Hepatocyte (in vitro differentiated cells): ENCODE data around the gene ASF1B. TPM values are rescaled to one million over a fixed set of nuclear protein-coding genes. Genes with fewer than 3 reads are reported as not detected.

Experiments used
- DNase-seq: peaks from one replicate; pipeline ENCODE4 v3.0.0-alpha.2; 2016; ENCODE audit warnings: low spot score
- H2AFZ ChIP-seq: fragments of 200-600 bp; sonication (generic); 2 replicates; pipeline ENCODE4 v1.6.0; 2016; ENCODE audit warnings: antibody characterized with exemption, mild to moderate bottlenecking
- H3K27ac ChIP-seq: fragments of 200-600 bp; sonication (generic); 2 replicates; pipeline ENCODE4 v1.5.1; 2016; ENCODE audit warnings: mild to moderate bottlenecking
- H3K27me3 ChIP-seq: fragments of 200-600 bp; sonication (generic); 2 replicates; pipeline ENCODE4 v1.6.1; 2016
- H3K36me3 ChIP-seq: fragments of 200-600 bp; sonication (generic); replicated peaks from 2 replicates; pipeline ENCODE4 v1.5.1; 2016; ENCODE audit warnings: low read depth; ENCODE audit not compliant: insufficient read depth
- H3K4me1 ChIP-seq: fragments of 200-600 bp; sonication (generic); 2 replicates; pipeline ENCODE4 v1.5.1; 2016; ENCODE audit warnings: mild to moderate bottlenecking, moderate library complexity; ENCODE audit not compliant: insufficient read depth
- H3K4me2 ChIP-seq: fragments of 200-600 bp; sonication (generic); 2 replicates; pipeline ENCODE4 v1.6.0; 2016
- H3K4me3 ChIP-seq: fragments of 200-600 bp; sonication (generic); 2 replicates; pipeline ENCODE4 v1.5.1; 2016; ENCODE audit warnings: mild to moderate bottlenecking
- H3K79me2 ChIP-seq: fragments of 200-600 bp; sonication (generic); 2 replicates; pipeline ENCODE4 v1.6.0; 2017; ENCODE audit warnings: mild to moderate bottlenecking
- H3K9me2 ChIP-seq: fragments of 200-600 bp; sonication (generic); replicated peaks from 2 replicates; pipeline ENCODE4 v1.6.0; 2017; ENCODE audit warnings: mild to moderate bottlenecking; ENCODE audit not compliant: insufficient read depth
- H3K9me3 ChIP-seq: fragments of 200-600 bp; sonication (generic); 2 replicates; pipeline ENCODE4 v1.5.1; 2016; ENCODE audit warnings: low read depth, mild to moderate bottlenecking
- H4K20me1 ChIP-seq: fragments of 200-600 bp; sonication (generic); 2 replicates; pipeline ENCODE4 v1.6.0; 2016; ENCODE audit warnings: mild to moderate bottlenecking; ENCODE audit not compliant: insufficient read depth, poor library complexity, severe bottlenecking
- CTCF ChIP-seq: fragments of 200-600 bp; sonication (generic); IDR thresholded peaks from 2 replicates; pipeline ENCODE4 v1.5.1; 2016; ENCODE audit warnings: antibody characterized with exemption, mild to moderate bottlenecking; ENCODE audit not compliant: poor library complexity
- EZH2 ChIP-seq: fragments of 200-600 bp; sonication (generic); IDR thresholded peaks from 2 replicates; pipeline ENCODE4 v1.6.1; 2016; ENCODE audit warnings: antibody characterized with exemption, mild to moderate bottlenecking, borderline replicate concordance
- EZH2phosphoT487 ChIP-seq: fragments of 200-600 bp; sonication (generic); IDR thresholded peaks from one replicate; pipeline ENCODE4 v1.6.1; 2018; ENCODE audit warnings: antibody characterized with exemption, mild to moderate bottlenecking, low read depth, moderate library complexity; ENCODE audit not compliant: unreplicated experiment, severe bottlenecking
- WGBS: methylation state at CpG from one replicate; pipeline ENCODE4 v1.1.6; 2016; ENCODE audit warnings: low lambda C conversion rate; ENCODE audit errors: missing lambda C conversion rate; 5-methylcytosine and 5-hydroxymethylcytosine counted together
- polyA plus RNA-seq: library from polyadenylated mRNA; unstranded; fragments of >200 nt; fragmentation: Nextera tagmentation; extraction: Ambion mirVana; gene quantifications from 2 replicates; pipeline ENCODE4 v1.2.1, GENCODE V29; 2016
- total RNA-seq: library from RNA; depleted of rRNA; stranded (reverse); fragments of >200 nt; gene quantifications from 2 replicates; pipeline ENCODE4 v1.2.3, GENCODE V29; 2014

ASF1B gene
- total and polyA plus RNA-seq, 2 experiments from 2014 or later = 5.1 to 12.4 TPM

DNA sequence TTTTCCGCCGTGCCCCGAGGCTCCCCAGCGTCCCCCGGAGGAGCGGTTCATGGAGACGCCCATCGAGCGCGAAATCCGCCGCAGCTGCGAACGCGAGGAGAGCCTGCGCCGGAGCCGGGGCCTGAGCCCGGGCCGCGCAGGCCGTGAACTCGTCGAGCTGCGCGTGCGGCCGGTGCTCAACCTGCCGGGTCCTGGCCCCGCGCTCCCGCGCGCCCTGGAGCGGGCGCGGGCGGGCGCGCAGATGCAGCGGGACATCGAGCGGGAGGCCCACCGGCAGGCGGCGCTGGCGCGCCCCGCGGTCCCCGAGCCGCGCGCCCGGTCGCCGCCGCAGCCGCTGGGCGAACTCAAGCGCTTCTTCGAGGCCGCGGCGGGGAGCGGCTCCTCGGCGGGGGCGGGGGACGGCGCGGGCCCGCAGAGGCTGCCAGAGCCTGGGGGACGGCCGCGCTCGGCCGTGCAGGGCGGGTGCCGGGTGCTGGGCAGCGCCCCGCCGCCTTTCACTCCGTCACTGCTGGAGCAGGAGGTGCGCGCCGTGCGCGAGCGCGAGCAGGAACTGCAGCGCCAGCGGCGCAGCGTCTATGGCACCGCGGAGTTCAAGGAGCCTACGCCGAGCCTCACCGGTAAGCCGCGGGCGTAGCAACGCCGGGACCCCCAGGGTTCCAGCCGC, 63.0 kb downstream of the ASF1B start:
- H3K4me1 ChIP-seq = peaks cover 14% of the 10 kb centered on the region
- H3K79me2 ChIP-seq = peaks cover 22% of the 10 kb centered on the region
- peak; percentile 91 for DNase-seq
- no peaks in the 10 kb centered on the region for H3K9me2 ChIP-seq
- H3K4me2 ChIP-seq = peak overlapping the region; percentile 99
- peak overlapping the region; percentile 85 for H3K27ac ChIP-seq
- H3K9me3 ChIP-seq = no peaks in the 10 kb centered on the region
- peak overlapping the region; percentile 76 for H2AFZ ChIP-seq
- no peaks in the 10 kb centered on the region for H3K27me3 ChIP-seq
- peak overlapping the region; percentile 96 for H3K4me3 ChIP-seq
- TF ChIP-seq CTCF (no peak), EZH2 (no peak), EZH2phosphoT487 (no peak)
- H3K36me3 ChIP-seq = no peaks in the 10 kb centered on the region
- WGBS = 2% methylated on average over 50 of the region's 106 CpGs
- H4K20me1 ChIP-seq = no peaks in the 10 kb centered on the region

- Histone ChIP-seq H3K9me3 (no peaks in the 10 kb centered on the region), H4K20me1 (no peaks in the 10 kb centered on the region), H3K9me2 (no peaks in the 10 kb centered on the region), H3K27ac (peak within 1 kb of the TSS; percentile 85), H2AFZ (peak within 1 kb of the TSS; percentile 76), H3K4me3 (peak within 1 kb of the TSS; percentile 96), H3K27me3 (no peaks in the 10 kb centered on the region), H3K79me2 (peaks cover 22% of the 10 kb centered on the region), H3K4me2 (peak within 1 kb of the TSS; percentile 99), H3K36me3 (no peaks in the 10 kb centered on the region), H3K4me1 (peaks cover 14% of the 10 kb centered on the region)
- peak; percentile 82 for DNase-seq
- TF ChIP-seq EZH2phosphoT487 = no peak
- no peak for TF ChIP-seq EZH2
- TF ChIP-seq CTCF = no peak
- 4% methylated on average over 34 of the region's 51 CpGs for WGBS
These were observed 63.7 kb downstream of the ASF1B start, which contains the start of gene MISP3 for GRCh38 chr19:14072535-14073260. MISP3 (plus strand) TSS chr19:14072786; CDS start chr19:14073310, 524 bp downstream.

DNA sequence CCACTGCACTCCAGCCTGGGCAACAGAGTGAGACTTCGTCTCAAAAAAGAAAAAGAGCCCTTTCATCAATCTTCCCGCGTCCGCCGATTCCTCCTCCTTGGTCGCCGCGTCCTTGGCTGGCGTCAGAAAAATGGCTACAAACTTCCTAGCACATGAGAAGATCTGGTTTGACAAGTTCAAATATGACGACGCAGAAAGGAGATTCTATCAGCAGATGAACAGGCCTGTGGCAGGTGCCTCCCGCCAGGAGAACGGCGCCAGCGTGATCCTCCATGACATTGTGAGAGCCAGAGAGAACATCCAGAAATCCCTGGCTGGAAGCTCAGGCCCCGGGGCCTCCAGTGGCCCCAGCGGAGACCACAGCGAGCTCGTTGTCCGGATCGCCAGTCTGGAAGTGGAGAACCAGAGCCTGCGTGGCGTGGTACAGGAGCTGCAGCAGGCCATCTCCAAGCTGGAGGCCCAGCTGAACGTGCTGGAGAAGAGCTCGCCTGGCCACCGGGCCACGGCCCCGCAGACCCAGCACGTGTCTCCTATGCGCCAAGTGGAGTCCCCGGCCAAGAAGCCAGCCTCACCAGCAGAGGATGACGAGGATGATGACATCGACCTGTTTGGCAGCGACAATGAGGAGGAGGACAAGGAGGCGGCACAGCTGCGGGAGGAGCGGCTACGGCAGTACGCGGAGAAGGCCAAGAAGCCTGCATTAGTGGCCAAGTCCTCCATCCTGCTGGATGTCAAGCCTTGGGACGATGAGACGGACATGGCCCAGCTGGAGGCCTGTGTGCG, 65.9 kb downstream of the ASF1B start:
- Histone ChIP-seq H3K4me3 (no peak overlapping the region), H3K79me2 (peaks cover 11% of the 10 kb centered on the region), H3K4me2 (no peak overlapping the region), H3K27ac (no peak overlapping the region), H3K9me3 (no peaks in the 10 kb centered on the region), H3K36me3 (no peaks in the 10 kb centered on the region), H3K4me1 (peaks cover 14% of the 10 kb centered on the region), H4K20me1 (no peaks in the 10 kb centered on the region), H3K27me3 (no peaks in the 10 kb centered on the region), H2AFZ (no peak overlapping the region), H3K9me2 (no peaks in the 10 kb centered on the region)
- DNase-seq = no peak
- 97% methylated on average over 42 of the region's 43 CpGs for WGBS
- TF ChIP-seq EZH2 (no peak), EZH2phosphoT487 (no peak), CTCF (no peak)

Other genes starting within 250 kb of the ASF1B start
- gene BRME1, start 230.5 kb downstream of the ASF1B start, total RNA-seq = 2.2 and 14.4 TPM in 2 replicates
- gene BRME1, start 230.5 kb downstream of the ASF1B start, polyA plus RNA-seq = 3.2 and 4.5 TPM in 2 replicates
- 14.8 and 20.8 TPM in 2 replicates for gene CC2D1A, start 230.4 kb downstream of the ASF1B start, total RNA-seq
- gene CC2D1A, start 230.4 kb downstream of the ASF1B start, polyA plus RNA-seq = 40.9 and 43.3 TPM in 2 replicates
- gene PODNL1, start 198.2 kb downstream of the ASF1B start, total RNA-seq = 0.17 TPM in 1 of 2 replicates, not detected in the other
- 2.4 and 3.3 TPM in 2 replicates for gene PODNL1, start 198.2 kb downstream of the ASF1B start, polyA plus RNA-seq
- gene DCAF15, start 184.1 kb downstream of the ASF1B start, total RNA-seq = 9.3 and 13.4 TPM in 2 replicates
- 16.4 and 19.0 TPM in 2 replicates for gene DCAF15, start 184.1 kb downstream of the ASF1B start, polyA plus RNA-seq
- 2.2 and 4.2 TPM in 2 replicates for gene RFX1, start 130.3 kb downstream of the ASF1B start, total RNA-seq
- 2.4 and 4.1 TPM in 2 replicates for gene RFX1, start 130.3 kb downstream of the ASF1B start, polyA plus RNA-seq
- gene RLN3, start 108.4 kb downstream of the ASF1B start, total RNA-seq = not detected in 2 replicates
- not detected in 2 replicates for gene RLN3, start 108.4 kb downstream of the ASF1B start, polyA plus RNA-seq
- 1.9 and 2.0 TPM in 2 replicates for gene IL27RA, start 104.8 kb downstream of the ASF1B start, total RNA-seq
- gene IL27RA, start 104.8 kb downstream of the ASF1B start, polyA plus RNA-seq = 1.7 and 2.3 TPM in 2 replicates
- gene PALM3, start 74.5 kb downstream of the ASF1B start, total RNA-seq = 2.1 and 2.3 TPM in 2 replicates
- gene PALM3, start 74.5 kb downstream of the ASF1B start, polyA plus RNA-seq = 2.3 and 3.4 TPM in 2 replicates
- gene MISP3, start 63.8 kb downstream of the ASF1B start, total RNA-seq = 3.7 and 4.9 TPM in 2 replicates
- gene MISP3, start 63.8 kb downstream of the ASF1B start, polyA plus RNA-seq = 12.5 and 13.1 TPM in 2 replicates
- gene C19orf67, start 50.8 kb downstream of the ASF1B start, total RNA-seq = not detected in 2 replicates
- not detected in 2 replicates for gene C19orf67, start 50.8 kb downstream of the ASF1B start, polyA plus RNA-seq
- gene SAMD1, start 45.8 kb downstream of the ASF1B start, total RNA-seq = 25.6 and 35.8 TPM in 2 replicates
- 44.8 and 45.6 TPM in 2 replicates for gene SAMD1, start 45.8 kb downstream of the ASF1B start, polyA plus RNA-seq
- 29.0 and 41.5 TPM in 2 replicates for gene PRKACA, start 18.8 kb downstream of the ASF1B start, total RNA-seq
- 12.2 and 13.4 TPM in 2 replicates for gene PRKACA, start 18.8 kb downstream of the ASF1B start, polyA plus RNA-seq
- 11.5 and 16.9 TPM in 2 replicates for gene ADGRL1, start 69.6 kb upstream of the ASF1B start, total RNA-seq
- 11.9 and 16.3 TPM in 2 replicates for gene ADGRL1, start 69.6 kb upstream of the ASF1B start, polyA plus RNA-seq
- gene ADGRE5, start 244.9 kb upstream of the ASF1B start, total RNA-seq = 4.5 and 5.0 TPM in 2 replicates
- gene ADGRE5, start 244.9 kb upstream of the ASF1B start, polyA plus RNA-seq = 7.3 and 13.1 TPM in 2 replicates